MM.1S (cell line): ENCODE data around the gene DHFR.

Experiments used
- CTCF ChIP-seq: fragments of 300-600 bp; sonication (generic); IDR thresholded peaks from 2 replicates; pipeline ENCODE4 v1.5.1; 2016; ENCODE audit warnings: antibody characterized with exemption, low read length, mixed read lengths
- EZH2 ChIP-seq: fragments of 300-600 bp; sonication (generic); optimal IDR thresholded peaks from 2 replicates; pipeline ENCODE3; 2017; ENCODE audit warnings: low read depth, mild to moderate bottlenecking, antibody characterized with exemption, low read length, mixed read lengths
- EZH2phosphoT487 ChIP-seq: fragments of 300-600 bp; sonication (generic); IDR thresholded peaks from 2 replicates; pipeline ENCODE4 v1.6.1; 2018; ENCODE audit warnings: antibody characterized with exemption, low read length

GRCh38 chr5:80659106-80659505 is 4.3 kb upstream of the DHFR start:
- TF ChIP-seq EZH2phosphoT487 = no peak
- TF ChIP-seq CTCF = no peak
- no peak for TF ChIP-seq EZH2
